GM13977 (cell line): ENCODE measurements around the gene LARGE1.

Experiments
- DNase-seq: peaks from one replicate; pipeline ENCODE4 v3.0.0; 2012; ENCODE audit warnings: low spot score
- CTCF ChIP-seq: IDR thresholded peaks from 2 replicates; pipeline ENCODE4 v1.5.1; 2012; ENCODE audit warnings: mild to moderate bottlenecking, control low read depth; ENCODE audit not compliant: insufficient read depth; ENCODE audit errors: extremely low read depth, missing control alignments
- in situ Hi-C: fragments of 300-500 bp; cut with MboI; formaldehyde crosslinking; loops from one replicate; pipeline ENCODE4 v1.12.0; 2022; ENCODE audit warnings: low sequenced_read_pairs, low pct_unique_long_range_greater_than_20kb, mixed read lengths, inconsistent platforms; ENCODE audit not compliant: unreplicated experiment

The LARGE1 gene

GRCh38 chr22:33831651-33832050, 88.6 kb downstream of the LARGE1 start:
- DNase-seq, result no peak
- in situ Hi-C loops, result no loop called here
- no peak for TF ChIP-seq CTCF

- in situ Hi-C loops, result no loop called here
- no peak for TF ChIP-seq CTCF
- DNase-seq, result no peak
Observed at GRCh38 chr22:33831207-33831606, 89.1 kb downstream of the LARGE1 start.

- no peak for DNase-seq
- TF ChIP-seq CTCF, result no peak
- in situ Hi-C loops, result no loop called here
Observed at GRCh38 chr22:33829546-33830280, 90.6 kb downstream of the LARGE1 start.

- DNase-seq, result no peak
- in situ Hi-C loops, result no loop called here
- no peak for TF ChIP-seq CTCF
Observed at GRCh38 chr22:33828302-33828701, 92.0 kb downstream of the LARGE1 start.

GRCh38 chr22:33825761-33826160, 94.5 kb downstream of the LARGE1 start:
- in situ Hi-C loops, result no loop called here
- no peak for DNase-seq

GRCh38 chr22:33823552-33823951, 96.7 kb downstream of the LARGE1 start:
- in situ Hi-C loops, result no loop called here
- TF ChIP-seq CTCF, result no peak
- no peak for DNase-seq

More at GRCh38 chr22:33825761-33826160, 94.5 kb downstream of the LARGE1 start:
- TF ChIP-seq CTCF, result no peak

- in situ Hi-C loops, result no loop called here
- TF ChIP-seq CTCF, result no peak
- no peak for DNase-seq
Observed at GRCh38 chr22:33821290-33821689, 99.0 kb downstream of the LARGE1 start.
